Stomach smooth muscle (tissue), 2 donors: ENCODE results near the gene UBE2L5.

Experiments
- H3K27ac ChIP-seq: one replicate; pipeline ENCODE4 v1.7.0; 2013; ENCODE audit warnings: mild to moderate bottlenecking, low read length, inconsistent platforms
- H3K27me3 ChIP-seq, 2 donors: one replicate each; pipeline ENCODE4 v1.7.0; 2013; ENCODE audit warnings: low read length in 2 of 2; ENCODE audit not compliant: insufficient read depth in 2 of 2, control insufficient read depth in 1 of 2
- H3K36me3 ChIP-seq, 2 donors: one replicate each; pipeline ENCODE4 v1.7.0; 2013; ENCODE audit warnings: low read length in 2 of 2; ENCODE audit not compliant: control insufficient read depth in 2 of 2, insufficient read depth in 2 of 2
- H3K4me1 ChIP-seq: one replicate; pipeline ENCODE4 v1.7.0; 2013; ENCODE audit warnings: low read length; ENCODE audit not compliant: control insufficient read depth, insufficient read depth
- H3K4me3 ChIP-seq, 2 donors: one replicate each; pipeline ENCODE4 v1.7.0; 2013; ENCODE audit warnings: low read length in 2 of 2
- H3K9ac ChIP-seq, 2 donors: one replicate each; pipeline ENCODE4 v1.7.0; 2013; ENCODE audit warnings: low read length in 2 of 2, mild to moderate bottlenecking in 1 of 2
- H3K9me3 ChIP-seq, 2 donors: one replicate each; pipeline ENCODE4 v1.7.0; 2013; ENCODE audit warnings: low read length in 2 of 2; ENCODE audit not compliant: control insufficient read depth in 2 of 2
- donor health status: healthy.
- donor health status: Pancreatic carcinoma.

UBE2L5 gene

DNA sequence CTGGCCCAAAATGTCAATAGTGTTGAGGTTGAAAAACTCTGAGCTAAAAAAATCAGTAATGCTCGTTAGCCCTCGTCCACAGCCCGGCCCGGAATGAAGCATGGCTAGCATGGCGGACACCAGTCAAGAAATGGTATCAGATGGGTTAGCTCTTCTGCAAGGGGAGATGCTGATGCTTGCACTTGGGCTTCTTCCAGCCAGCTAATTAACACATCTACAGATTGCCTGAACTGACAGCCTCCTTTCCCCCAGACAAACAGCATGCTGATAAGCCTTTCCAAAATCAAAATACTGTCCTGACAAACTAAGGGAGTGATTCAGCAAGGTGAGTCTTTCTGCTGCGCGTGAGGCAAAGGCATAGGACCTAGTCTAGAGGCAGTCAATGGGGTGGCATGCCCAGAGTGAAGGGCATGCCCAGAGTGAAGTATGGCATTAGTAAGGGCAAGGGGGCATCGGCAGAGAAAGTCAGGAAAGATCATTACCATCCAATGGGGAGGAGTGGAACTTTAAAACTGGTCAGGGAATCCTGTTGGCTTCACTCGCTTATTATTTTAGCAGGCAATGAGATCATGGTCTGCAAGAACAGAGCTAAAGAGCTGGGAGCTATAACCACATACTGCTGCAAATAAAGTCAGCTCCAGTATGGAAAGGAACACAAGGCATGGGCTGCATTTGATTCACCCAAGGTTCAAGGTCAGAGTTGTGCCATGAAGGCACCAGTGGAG is 30.2 kb upstream of the UBE2L5 start:
- H3K4me1 ChIP-seq: peaks cover 11% of the 10 kb centered on the region

DNA sequence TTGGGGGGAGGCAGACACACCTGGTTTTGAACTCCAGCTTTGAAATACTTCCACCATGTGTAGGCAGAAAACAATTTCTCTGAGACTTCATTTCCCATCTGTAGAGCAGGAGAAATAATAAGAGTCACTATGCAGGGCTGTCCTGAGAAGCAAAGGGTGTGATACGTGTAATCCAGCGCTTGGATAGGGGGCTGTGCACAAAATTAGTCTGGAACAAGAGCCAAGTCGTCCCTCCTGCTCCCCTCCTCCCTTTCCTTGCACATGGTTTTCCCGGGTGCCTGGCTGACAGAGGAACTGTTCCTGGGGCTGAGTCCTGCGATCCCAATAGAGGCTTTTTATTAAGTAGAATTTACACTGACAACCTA is 29.6 kb upstream of the UBE2L5 start:
- H3K27me3 ChIP-seq: no peaks in the 10 kb centered on the region
- peaks cover 11% of the 10 kb centered on the region for H3K4me1 ChIP-seq
- H3K9ac ChIP-seq: no peak overlapping the region
- H3K27ac ChIP-seq: no peak overlapping the region
- H3K36me3 ChIP-seq: no peaks in the 10 kb centered on the region
- no peaks in the 10 kb centered on the region for H3K9me3 ChIP-seq
- no peak overlapping the region for H3K4me3 ChIP-seq

More for the DNA sequence above, 30.2 kb upstream of the UBE2L5 start:
- H3K27ac ChIP-seq: no peak overlapping the region
- no peak overlapping the region for H3K9ac ChIP-seq
- H3K4me3 ChIP-seq: no peak overlapping the region
- no peaks in the 10 kb centered on the region for H3K27me3 ChIP-seq
- no peaks in the 10 kb centered on the region for H3K36me3 ChIP-seq
- no peaks in the 10 kb centered on the region for H3K9me3 ChIP-seq

- peak overlapping the region; percentile 47 to 68 for H3K9ac ChIP-seq
- no peaks in the 10 kb centered on the region for H3K27me3 ChIP-seq
- H3K27ac ChIP-seq: peak overlapping the region; percentile 87
These were observed 27.5 kb upstream of the UBE2L5 start for GRCh38 chr13:30394751-30395191.

DNA sequence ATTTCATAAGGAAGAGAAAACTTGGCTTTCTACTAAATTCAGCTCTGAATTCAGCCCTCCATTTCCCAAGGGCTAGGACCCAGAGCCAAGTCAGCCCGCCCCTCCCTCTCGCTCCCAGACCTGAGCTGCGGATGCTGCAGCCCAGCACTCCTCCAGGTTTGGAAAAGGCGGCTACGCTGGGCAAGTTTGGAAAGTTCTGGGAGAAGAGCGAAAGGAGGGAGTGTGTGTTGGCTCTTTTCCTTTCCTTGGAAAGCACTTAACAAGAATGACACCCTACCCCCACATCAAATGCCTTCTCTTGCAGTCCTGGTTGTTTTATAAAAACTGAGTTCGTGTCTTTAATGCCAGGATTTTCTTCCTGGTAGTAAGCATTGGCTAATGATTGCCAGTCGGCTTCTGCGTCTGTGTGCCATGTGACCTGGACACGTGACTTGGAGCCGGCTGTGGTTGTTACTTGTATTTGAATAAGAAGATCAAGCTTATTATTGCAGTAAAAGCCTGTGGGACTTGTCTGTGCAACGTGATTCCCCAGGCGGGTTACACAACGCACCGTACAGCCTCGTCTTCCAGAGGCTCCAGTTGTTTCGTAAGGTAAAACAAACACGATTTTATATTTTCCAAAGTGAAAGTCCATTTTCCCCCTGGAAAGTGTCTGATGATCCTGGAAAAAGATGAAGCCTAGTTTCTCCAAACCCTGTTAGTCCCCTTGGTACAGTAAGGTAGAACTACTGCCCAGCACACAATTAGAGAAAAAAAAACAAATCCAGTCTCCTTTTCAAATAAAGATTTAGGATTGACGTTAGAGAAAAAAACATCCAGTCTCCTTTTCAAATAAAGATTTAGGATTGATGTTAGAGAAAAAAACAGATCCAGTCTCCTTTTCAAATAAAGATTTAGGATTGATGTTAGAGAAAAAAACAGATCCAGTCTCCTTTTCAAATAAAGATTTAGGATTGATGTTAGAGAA is 26.8 kb upstream of the UBE2L5 start:
- Histone ChIP-seq H3K4me1 (peaks cover 4% of the 10 kb centered on the region), H3K27me3 (no peaks in the 10 kb centered on the region), H3K9ac (peak overlapping the region; percentile 47 to 68), H3K9me3 (no peaks in the 10 kb centered on the region), H3K27ac (peak overlapping the region; percentile 87), H3K36me3 (no peaks in the 10 kb centered on the region), H3K4me3 (peak overlapping the region; percentile 61 to 78)

More at GRCh38 chr13:30394751-30395191, 27.5 kb upstream of the UBE2L5 start:
- Histone ChIP-seq H3K4me1 (peaks cover 4% of the 10 kb centered on the region), H3K4me3 (peak overlapping the region; percentile 61 to 78), H3K9me3 (no peaks in the 10 kb centered on the region), H3K36me3 (no peaks in the 10 kb centered on the region)

GRCh38 chr13:30396434-30397075 is 25.7 kb upstream of the UBE2L5 start:
- Histone ChIP-seq H3K27me3 (no peaks in the 10 kb centered on the region), H3K4me1 (peaks cover 4% of the 10 kb centered on the region), H3K9me3 (no peaks in the 10 kb centered on the region), H3K4me3 (no peak overlapping the region), H3K9ac (no peak overlapping the region), H3K27ac (peak overlapping the region; percentile 87), H3K36me3 (no peaks in the 10 kb centered on the region)

GRCh38 chr13:30398601-30399072 is 23.7 kb upstream of the UBE2L5 start:
- H3K27ac ChIP-seq: peak overlapping the region; percentile 24
- no peaks in the 10 kb centered on the region for H3K36me3 ChIP-seq
- H3K9me3 ChIP-seq: no peaks in the 10 kb centered on the region
- no peaks in the 10 kb centered on the region for H3K27me3 ChIP-seq
- H3K9ac ChIP-seq: no peak overlapping the region
- no peak overlapping the region for H3K4me3 ChIP-seq
- peaks cover 4% of the 10 kb centered on the region for H3K4me1 ChIP-seq

GRCh38 chr13:30400376-30400775 is 21.9 kb upstream of the UBE2L5 start:
- H3K9me3 ChIP-seq: no peaks in the 10 kb centered on the region
- peaks cover 4% of the 10 kb centered on the region for H3K4me1 ChIP-seq
- no peak overlapping the region for H3K27ac ChIP-seq

DNA sequence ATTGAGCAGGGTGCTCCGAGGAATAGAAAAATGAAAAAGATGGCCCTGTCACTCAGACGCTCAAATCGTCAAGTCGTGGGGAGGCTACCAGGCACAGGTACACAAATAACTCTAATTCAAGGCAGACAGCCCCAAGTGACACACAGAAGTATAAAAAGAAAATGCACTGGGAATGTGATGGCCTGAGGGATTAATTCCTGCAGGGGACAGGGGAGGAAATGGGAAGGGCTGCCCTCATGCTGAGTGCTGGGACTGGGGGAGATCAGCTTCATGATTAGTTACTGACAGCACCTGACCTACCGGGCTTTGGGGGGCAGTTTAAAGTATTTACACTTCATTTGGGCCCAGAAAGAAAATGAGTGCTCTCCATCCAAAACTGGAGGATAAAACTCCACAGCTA is 20.9 kb upstream of the UBE2L5 start:
- Histone ChIP-seq H3K4me1 (peaks cover 4% of the 10 kb centered on the region), H3K36me3 (no peaks in the 10 kb centered on the region), H3K27ac (no peak overlapping the region), H3K9ac (no peak overlapping the region), H3K9me3 (no peaks in the 10 kb centered on the region), H3K27me3 (no peaks in the 10 kb centered on the region), H3K4me3 (no peak overlapping the region)

More at GRCh38 chr13:30400376-30400775, 21.9 kb upstream of the UBE2L5 start:
- H3K27me3 ChIP-seq: no peaks in the 10 kb centered on the region
- no peak overlapping the region for H3K4me3 ChIP-seq
- no peak overlapping the region for H3K9ac ChIP-seq
- no peaks in the 10 kb centered on the region for H3K36me3 ChIP-seq

- Histone ChIP-seq H3K27ac (no peak overlapping the region), H3K4me3 (no peak overlapping the region), H3K27me3 (no peaks in the 10 kb centered on the region), H3K9me3 (no peaks in the 10 kb centered on the region), H3K36me3 (no peaks in the 10 kb centered on the region), H3K9ac (no peak overlapping the region), H3K4me1 (peaks cover 5% of the 10 kb centered on the region)
These were observed 18.8 kb upstream of the UBE2L5 start for GRCh38 chr13:30403456-30403855.

DNA sequence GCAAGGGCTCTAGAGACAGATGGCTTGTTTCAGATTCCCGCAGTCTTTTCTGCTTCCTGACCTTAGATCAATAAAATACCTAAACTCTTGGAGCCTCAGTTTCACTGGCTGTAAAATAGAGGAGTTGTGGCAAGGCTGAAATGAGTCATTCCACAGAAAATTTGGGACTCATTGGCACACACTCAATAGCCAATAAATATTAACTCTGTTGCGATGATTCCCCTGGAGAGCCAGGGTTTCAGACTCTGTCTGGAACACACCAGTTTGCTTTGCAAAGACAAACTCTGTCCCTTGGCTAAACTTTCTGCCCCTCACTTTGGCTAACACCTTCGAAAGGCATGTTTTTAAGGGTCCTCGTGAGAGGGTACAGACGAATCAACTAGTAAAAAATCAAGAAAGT is 18.1 kb upstream of the UBE2L5 start:
- Histone ChIP-seq H3K9ac (no peak overlapping the region), H3K4me3 (no peak overlapping the region), H3K27ac (no peak overlapping the region), H3K27me3 (no peaks in the 10 kb centered on the region), H3K9me3 (no peaks in the 10 kb centered on the region), H3K36me3 (no peaks in the 10 kb centered on the region), H3K4me1 (peaks cover 12% of the 10 kb centered on the region)
